Brain microvascular endothelial cell (primary cell): ENCODE data around the gene DIDO1.

Source experiments
- DNase-seq: peaks from one replicate; pipeline ENCODE4 v3.0.0-alpha.2; 2020
- H3K27ac ChIP-seq: fragments of 250-450 bp; sonication (Bioruptor Pico); 2 replicates; pipeline ENCODE4 v1.5.1; 2020; ENCODE audit warnings: mild to moderate bottlenecking, moderate library complexity
- H3K27me3 ChIP-seq: fragments of 250-450 bp; sonication (Bioruptor Pico); replicated peaks from 2 replicates; pipeline ENCODE4 v1.5.1; 2020; ENCODE audit warnings: mild to moderate bottlenecking
- H3K36me3 ChIP-seq: fragments of 250-450 bp; sonication (Bioruptor Pico); replicated peaks from 2 replicates; pipeline ENCODE4 v1.5.1; 2020; ENCODE audit warnings: mild to moderate bottlenecking
- H3K4me3 ChIP-seq: 2 replicates; pipeline ENCODE4 v1.5.1; 2011; ENCODE audit warnings: low read depth, mild to moderate bottlenecking, control low read depth, low read length, moderate library complexity
- in situ Hi-C: cut with HindIII; loops from 2 replicates; pipeline ENCODE4 v1.10.0; 2017; ENCODE audit warnings: low sequenced_read_pairs, low pct_ligation_motif_present
- TF ChIP-seq, protein P1 (sequence below): IDR thresholded peaks from 2 replicates; pipeline ENCODE4 v1.5.1; 2011; ENCODE audit warnings: low read depth, mild to moderate bottlenecking, moderate library complexity, low read length, control low read depth, inconsistent platforms; ENCODE audit errors: missing control alignments

DIDO1 gene

GRCh38 chr20:62837790-62838127 is 88.5 kb downstream of the DIDO1 start:
- no peak overlapping the region for H3K27ac ChIP-seq

DNA sequence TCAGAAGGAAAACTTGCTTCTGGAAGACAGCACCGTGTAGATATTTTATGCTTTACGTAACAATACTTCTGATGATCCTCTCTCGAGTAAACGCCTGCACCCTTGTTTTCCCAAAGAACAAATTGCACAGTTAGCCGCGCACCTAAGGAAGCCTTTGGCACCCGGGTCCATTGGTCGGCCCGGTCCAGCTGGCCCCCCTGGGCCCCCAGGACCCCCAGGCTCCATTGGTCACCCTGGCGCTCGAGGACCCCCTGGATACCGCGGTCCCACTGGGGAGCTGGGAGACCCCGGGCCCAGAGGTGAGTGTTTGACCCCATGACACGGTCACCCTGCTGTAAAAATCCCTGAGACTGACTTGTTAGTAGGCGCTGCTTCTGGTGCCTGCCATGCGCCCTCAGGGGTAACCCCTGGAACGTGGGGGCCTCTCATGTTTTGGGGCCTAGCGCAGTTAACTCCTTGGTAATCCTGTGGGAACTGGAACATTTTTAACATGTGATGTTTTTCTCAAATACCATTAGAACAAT is 89.3 kb downstream of the DIDO1 start:
- no peak overlapping the region for H3K4me3 ChIP-seq
- TF ChIP-seq, protein P1, sequence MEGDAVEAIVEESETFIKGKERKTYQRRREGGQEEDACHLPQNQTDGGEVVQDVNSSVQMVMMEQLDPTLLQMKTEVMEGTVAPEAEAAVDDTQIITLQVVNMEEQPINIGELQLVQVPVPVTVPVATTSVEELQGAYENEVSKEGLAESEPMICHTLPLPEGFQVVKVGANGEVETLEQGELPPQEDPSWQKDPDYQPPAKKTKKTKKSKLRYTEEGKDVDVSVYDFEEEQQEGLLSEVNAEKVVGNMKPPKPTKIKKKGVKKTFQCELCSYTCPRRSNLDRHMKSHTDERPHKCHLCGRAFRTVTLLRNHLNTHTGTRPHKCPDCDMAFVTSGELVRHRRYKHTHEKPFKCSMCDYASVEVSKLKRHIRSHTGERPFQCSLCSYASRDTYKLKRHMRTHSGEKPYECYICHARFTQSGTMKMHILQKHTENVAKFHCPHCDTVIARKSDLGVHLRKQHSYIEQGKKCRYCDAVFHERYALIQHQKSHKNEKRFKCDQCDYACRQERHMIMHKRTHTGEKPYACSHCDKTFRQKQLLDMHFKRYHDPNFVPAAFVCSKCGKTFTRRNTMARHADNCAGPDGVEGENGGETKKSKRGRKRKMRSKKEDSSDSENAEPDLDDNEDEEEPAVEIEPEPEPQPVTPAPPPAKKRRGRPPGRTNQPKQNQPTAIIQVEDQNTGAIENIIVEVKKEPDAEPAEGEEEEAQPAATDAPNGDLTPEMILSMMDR, result no peak
- H3K27ac ChIP-seq, result no peak overlapping the region
- in situ Hi-C loops, result no loop called here
- no peaks in the 10 kb centered on the region for H3K27me3 ChIP-seq
- no peaks in the 10 kb centered on the region for H3K36me3 ChIP-seq
- no peak for DNase-seq

More at GRCh38 chr20:62837790-62838127, 88.5 kb downstream of the DIDO1 start:
- no peak for DNase-seq
- H3K4me3 ChIP-seq, result no peak overlapping the region
- H3K36me3 ChIP-seq, result no peaks in the 10 kb centered on the region
- TF ChIP-seq, protein P1, result no peak
- in situ Hi-C loops, result no loop called here
- H3K27me3 ChIP-seq, result no peaks in the 10 kb centered on the region

GRCh38 chr20:62835931-62836861 is 90.1 kb downstream of the DIDO1 start:
- no peaks in the 10 kb centered on the region for H3K36me3 ChIP-seq
- in situ Hi-C loops, result no loop called here
- TF ChIP-seq, protein P1, result no peak
- no peak overlapping the region for H3K4me3 ChIP-seq
- H3K27ac ChIP-seq, result no peak overlapping the region
- DNase-seq, result peak; percentile 46
- no peaks in the 10 kb centered on the region for H3K27me3 ChIP-seq

DNA sequence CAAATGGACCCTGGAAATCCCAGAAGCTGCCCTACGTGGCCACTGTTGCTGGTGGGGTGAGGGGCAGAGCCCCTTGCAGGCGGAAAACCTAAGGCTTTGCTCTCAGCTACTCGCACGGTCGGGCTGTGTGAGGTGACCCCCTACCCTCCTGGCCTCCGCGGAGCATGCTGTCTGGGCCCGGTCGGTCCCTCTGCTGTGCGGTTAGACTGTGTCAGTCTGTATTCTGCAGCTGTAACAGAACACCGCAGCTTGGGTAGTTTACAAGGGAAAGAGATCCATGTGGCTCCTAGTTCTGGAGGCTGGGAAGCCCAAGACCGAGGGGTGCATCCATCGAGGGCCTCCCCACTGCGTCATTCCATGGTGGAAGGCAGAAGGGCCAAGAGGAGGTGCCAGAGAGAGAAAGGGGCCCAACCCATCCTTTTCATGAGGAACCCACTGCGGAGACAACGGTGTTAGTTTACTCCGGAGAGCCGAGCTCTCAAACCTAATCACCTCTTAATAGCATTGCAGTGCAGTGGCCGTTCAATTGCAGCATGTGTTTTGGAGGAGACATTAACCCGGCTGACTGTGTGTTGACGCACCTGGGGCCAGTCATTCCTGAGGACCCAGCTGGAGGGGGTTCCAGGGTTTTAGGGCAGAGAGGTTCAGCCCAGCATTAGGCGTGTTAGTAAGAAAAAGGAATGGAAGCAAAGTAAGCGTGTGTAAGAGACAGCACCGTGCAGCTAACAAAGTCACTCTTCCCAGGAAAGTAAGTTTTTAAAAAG is 91.2 kb downstream of the DIDO1 start:
- no peaks in the 10 kb centered on the region for H3K27me3 ChIP-seq
- TF ChIP-seq, protein P1, result no peak
- in situ Hi-C loops, result no loop called here
- H3K27ac ChIP-seq, result no peak overlapping the region
- no peaks in the 10 kb centered on the region for H3K36me3 ChIP-seq
- no peak for DNase-seq
- H3K4me3 ChIP-seq, result no peak overlapping the region

DNA sequence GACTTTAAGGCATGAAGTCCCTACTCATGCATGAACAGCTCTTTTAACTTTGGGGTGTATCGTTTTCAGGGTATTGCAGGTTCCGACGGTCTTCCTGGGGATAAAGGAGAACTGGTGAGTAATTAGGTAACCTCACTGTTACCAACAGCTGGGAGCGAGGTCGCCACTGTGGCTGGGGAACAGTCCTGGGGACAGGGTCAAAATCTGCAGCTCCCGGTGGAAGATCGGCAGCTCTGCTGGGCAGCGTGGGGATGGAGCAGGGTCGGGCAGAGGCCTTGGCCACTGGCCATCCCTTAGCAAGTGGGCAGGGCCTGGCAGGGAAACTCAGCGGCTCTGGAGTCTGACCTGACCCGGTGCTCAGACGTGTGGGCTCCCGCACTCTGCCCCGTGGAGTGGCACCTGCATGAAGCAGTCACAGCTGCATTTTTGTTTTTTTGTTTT is 93.3 kb downstream of the DIDO1 start:
- DNase-seq, result no peak
- no peaks in the 10 kb centered on the region for H3K27me3 ChIP-seq
- TF ChIP-seq, protein P1, result no peak
- in situ Hi-C loops, result no loop called here
- no peaks in the 10 kb centered on the region for H3K36me3 ChIP-seq
- H3K4me3 ChIP-seq, result no peak overlapping the region
- H3K27ac ChIP-seq, result no peak overlapping the region
